Measurements from ENCODE around the gene ATL2.

ATL2 gene

GRCh38 chr2:38360177-38360576, 16.9 kb downstream of the ATL2 start:
- H3F3A ChIP-seq (ENCODE audit: insufficient read depth, low read length) = no peaks in the 10 kb centered on the region
- no peak overlapping the region for H3K27ac ChIP-seq (ENCODE audit: low read depth, low read length, poor library complexity, severe bottlenecking)
- no peak overlapping the region for H2AFZ ChIP-seq (ENCODE audit: low read length)
- H3K79me2 ChIP-seq (ENCODE audit: insufficient read depth, low read length) = peaks cover 93% of the 10 kb centered on the region
- no peaks in the 10 kb centered on the region for H4K20me1 ChIP-seq (ENCODE audit: insufficient read depth, low read length)
- no peaks in the 10 kb centered on the region for H3K9me2 ChIP-seq (ENCODE audit: low read depth, low read length)
- peaks cover 23% of the 10 kb centered on the region for H3K36me3 ChIP-seq (ENCODE audit: insufficient read depth, low read length)
- H3K9me3 ChIP-seq (ENCODE audit: low read length) = no peaks in the 10 kb centered on the region
- no peak overlapping the region for H3K9ac ChIP-seq (ENCODE audit: low read length)
- H3K27me3 ChIP-seq (ENCODE audit: insufficient read depth, low read length) = no peaks in the 10 kb centered on the region
- no peak overlapping the region for H3K4me2 ChIP-seq (ENCODE audit: low read length)
- TF ChIP-seq CTCF (IDR thresholded peaks at IDR 0.05; ENCODE audit: low read length) (no peak), EZH2 (IDR thresholded peaks at IDR 0.05; ENCODE audit: borderline replicate concordance, low read length) (no peak)
- H3K4me3 ChIP-seq (ENCODE audit: low read depth, low read length, poor library complexity, severe bottlenecking) = no peak overlapping the region
- no peaks in the 10 kb centered on the region for H3K4me1 ChIP-seq (ENCODE audit: insufficient read depth, low read length, severe bottlenecking)

DNA sequence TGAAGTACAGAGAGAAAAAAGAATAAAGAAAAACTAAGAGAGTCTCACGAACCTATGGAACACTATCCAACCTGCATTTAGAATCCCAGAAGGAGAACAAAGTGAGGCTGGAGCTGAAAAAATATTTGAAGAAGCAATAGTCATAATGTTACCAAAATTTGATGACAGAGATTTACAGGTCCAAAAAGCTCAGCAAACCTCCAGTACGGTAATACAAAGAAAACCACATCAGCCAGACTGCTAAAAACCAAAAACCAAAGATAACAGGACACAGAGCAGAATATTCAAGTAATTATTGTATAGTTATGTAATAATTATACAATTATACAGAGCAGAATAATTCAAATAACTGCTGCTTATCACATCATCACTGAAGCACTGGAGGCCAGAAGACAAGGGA, 23.7 kb downstream of the ATL2 start:
- Histone ChIP-seq H3K4me3 (ENCODE audit: low read depth, low read length, poor library complexity, severe bottlenecking) (no peak overlapping the region), H3K9me3 (ENCODE audit: low read length) (0 out of 2 replicates have a peak, but pooled peaks cover 2% of the 10 kb centered on the region), H3F3A (ENCODE audit: insufficient read depth, low read length) (0 out of 2 replicates have a peak, but pooled peaks cover 3% of the 10 kb centered on the region), H3K4me2 (ENCODE audit: low read length) (no peak overlapping the region), H3K36me3 (ENCODE audit: insufficient read depth, low read length) (peaks cover 47% of the 10 kb centered on the region), H3K9me2 (ENCODE audit: low read depth, low read length) (no peaks in the 10 kb centered on the region), H3K4me1 (ENCODE audit: insufficient read depth, low read length, severe bottlenecking) (no peaks in the 10 kb centered on the region), H3K9ac (ENCODE audit: low read length) (no peak overlapping the region), H4K20me1 (ENCODE audit: insufficient read depth, low read length) (no peaks in the 10 kb centered on the region), H2AFZ (ENCODE audit: low read length) (no peak overlapping the region), H3K79me2 (ENCODE audit: insufficient read depth, low read length) (peaks cover 81% of the 10 kb centered on the region), H3K27ac (ENCODE audit: low read depth, low read length, poor library complexity, severe bottlenecking) (no peak overlapping the region), H3K27me3 (ENCODE audit: insufficient read depth, low read length) (no peaks in the 10 kb centered on the region)
- TF ChIP-seq CTCF (IDR thresholded peaks at IDR 0.05; ENCODE audit: low read length) (no peak), EZH2 (IDR thresholded peaks at IDR 0.05; ENCODE audit: borderline replicate concordance, low read length) (no peak)

DNA sequence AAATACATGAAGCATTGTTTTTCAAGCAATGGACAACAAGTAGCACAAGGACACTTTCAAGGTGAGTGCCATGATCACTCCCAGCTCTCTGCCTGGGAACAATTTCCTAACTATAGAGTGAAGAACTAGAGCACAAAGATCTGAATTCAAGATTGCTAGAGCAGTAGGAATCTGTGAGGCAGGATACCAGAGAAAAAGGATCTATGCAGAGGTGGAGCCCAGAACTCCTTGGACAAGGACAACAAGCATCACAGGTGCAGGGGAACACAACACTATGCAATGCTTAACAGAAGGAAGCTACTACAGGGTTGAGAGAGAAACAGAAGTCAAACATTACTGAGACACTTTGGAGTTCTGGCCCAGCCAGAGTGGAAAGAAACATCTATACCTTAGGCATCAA, 24.7 kb downstream of the ATL2 start:
- H4K20me1 ChIP-seq (ENCODE audit: insufficient read depth, low read length) = no peaks in the 10 kb centered on the region
- peaks cover 48% of the 10 kb centered on the region for H3K36me3 ChIP-seq (ENCODE audit: insufficient read depth, low read length)
- no peak overlapping the region for H3K9ac ChIP-seq (ENCODE audit: low read length)
- H3F3A ChIP-seq (ENCODE audit: insufficient read depth, low read length) = 0 out of 2 replicates have a peak, but pooled peaks cover 3% of the 10 kb centered on the region
- TF ChIP-seq EZH2 (IDR thresholded peaks at IDR 0.05; ENCODE audit: borderline replicate concordance, low read length) (no peak), CTCF (IDR thresholded peaks at IDR 0.05; ENCODE audit: low read length) (no peak)
- no peak overlapping the region for H2AFZ ChIP-seq (ENCODE audit: low read length)
- H3K9me3 ChIP-seq (ENCODE audit: low read length) = 0 out of 2 replicates have a peak, but pooled peaks cover 2% of the 10 kb centered on the region
- H3K9me2 ChIP-seq (ENCODE audit: low read depth, low read length) = no peaks in the 10 kb centered on the region
- no peak overlapping the region for H3K4me3 ChIP-seq (ENCODE audit: low read depth, low read length, poor library complexity, severe bottlenecking)
- H3K79me2 ChIP-seq (ENCODE audit: insufficient read depth, low read length) = peaks cover 80% of the 10 kb centered on the region
- no peaks in the 10 kb centered on the region for H3K27me3 ChIP-seq (ENCODE audit: insufficient read depth, low read length)
- H3K4me2 ChIP-seq (ENCODE audit: low read length) = no peak overlapping the region
- no peaks in the 10 kb centered on the region for H3K4me1 ChIP-seq (ENCODE audit: insufficient read depth, low read length, severe bottlenecking)
- H3K27ac ChIP-seq (ENCODE audit: low read depth, low read length, poor library complexity, severe bottlenecking) = no peak overlapping the region
